Large intestine (tissue), 3 donors: ENCODE results near the gene TXNL4A. TPM values are rescaled to one million over a fixed set of nuclear protein-coding genes. Genes with fewer than 3 reads are reported as not detected.

ENCODE experiments used
- DNase-seq, 2 donors: peaks; one replicate each; pipeline versions ENCODE4 v3.0.0 to v3.0.0-alpha.2; 2013
- H3K27ac ChIP-seq: one replicate; pipeline ENCODE4 v1.5.1; 2013; ENCODE audit warnings: low read length
- H3K27me3 ChIP-seq: 2 replicates; pipeline ENCODE4 v1.6.1; 2013; ENCODE audit warnings: low read length; ENCODE audit not compliant: control insufficient read depth, insufficient read depth
- H3K36me3 ChIP-seq: 2 replicates; pipeline ENCODE4 v1.6.1; 2013; ENCODE audit warnings: low read length; ENCODE audit not compliant: control insufficient read depth, insufficient read depth
- H3K4me1 ChIP-seq: one replicate; pipeline ENCODE4 v1.6.1; 2013; ENCODE audit warnings: low read length; ENCODE audit not compliant: control insufficient read depth, insufficient read depth
- H3K4me3 ChIP-seq: one replicate; pipeline ENCODE4 v1.5.1; 2013; ENCODE audit warnings: low read length
- H3K9me3 ChIP-seq: one replicate; pipeline ENCODE4 v1.6.1; 2013; ENCODE audit warnings: mild to moderate bottlenecking, low read depth, low read length, moderate library complexity; ENCODE audit not compliant: control insufficient read depth
- WGBS: methylation state at CpG from one replicate; pipeline ENCODE4 v1.1.5; 2013; ENCODE audit warnings: low lambda C conversion rate; ENCODE audit not compliant: insufficient coverage; 5-methylcytosine and 5-hydroxymethylcytosine counted together
- polyA plus RNA-seq: library from polyadenylated mRNA; unstranded; fragments of 120-200 nt; gene quantifications from one replicate; pipeline ENCODE4 v1.2.1, GENCODE V29; 2013

TXNL4A gene
- polyA plus RNA-seq, 1 donor: 74.9 TPM

- no peak for DNase-seq
- no CpG with 5 or more reads among the region's 2 CpGs for WGBS
- peaks cover 26% of the 10 kb centered on the region for H3K4me1 ChIP-seq
- no peaks in the 10 kb centered on the region for H3K27me3 ChIP-seq
- H3K9me3 ChIP-seq: no peaks in the 10 kb centered on the region
- no peaks in the 10 kb centered on the region for H3K36me3 ChIP-seq
- H3K4me3 ChIP-seq: no peak overlapping the region
- H3K27ac ChIP-seq: no peak overlapping the region
Observed at GRCh38 chr18:79956276-79956675, 32.1 kb downstream of the TXNL4A start.

GRCh38 chr18:79955302-79956075, 32.9 kb downstream of the TXNL4A start:
- no peaks in the 10 kb centered on the region for H3K27me3 ChIP-seq
- peaks cover 25% of the 10 kb centered on the region for H3K4me1 ChIP-seq
- H3K27ac ChIP-seq: no peak overlapping the region
- H3K4me3 ChIP-seq: no peak overlapping the region
- no peaks in the 10 kb centered on the region for H3K9me3 ChIP-seq
- no peaks in the 10 kb centered on the region for H3K36me3 ChIP-seq
- no peak for DNase-seq
- WGBS: no CpG with 5 or more reads among the region's 12 CpGs

DNA sequence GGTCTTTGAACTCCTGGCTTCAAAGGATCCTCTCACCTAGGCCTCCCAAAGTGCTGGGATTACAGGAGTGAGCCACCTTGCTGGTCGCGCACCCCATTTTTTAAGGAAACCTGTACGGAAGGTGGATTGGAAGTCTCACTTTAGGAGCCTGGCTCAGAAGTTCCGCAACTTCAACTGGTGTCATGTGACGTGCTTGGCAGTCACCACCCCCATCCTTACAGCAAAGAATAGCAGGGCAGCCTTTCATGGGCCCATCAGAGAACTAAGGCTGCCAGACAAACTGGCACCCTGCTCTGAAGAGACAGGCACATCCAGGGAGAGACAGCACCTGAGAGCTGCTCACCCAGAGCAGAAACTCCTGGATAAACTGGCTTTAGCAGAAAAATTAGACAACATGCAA, 33.6 kb downstream of the TXNL4A start:
- Histone ChIP-seq H3K27ac (peak overlapping the region; percentile 38), H3K36me3 (no peaks in the 10 kb centered on the region), H3K9me3 (no peaks in the 10 kb centered on the region), H3K4me1 (peaks cover 22% of the 10 kb centered on the region), H3K4me3 (no peak overlapping the region), H3K27me3 (no peaks in the 10 kb centered on the region)
- no peak for DNase-seq
- no CpG with 5 or more reads among the region's 5 CpGs for WGBS

GRCh38 chr18:79953971-79954651, 34.3 kb downstream of the TXNL4A start:
- peak; percentile 81 to 92 for DNase-seq
- Histone ChIP-seq H3K27me3 (no peaks in the 10 kb centered on the region), H3K4me3 (no peak overlapping the region), H3K27ac (peak overlapping the region; percentile 38), H3K36me3 (peaks cover under 1% of the 10 kb centered on the region), H3K4me1 (peaks cover 21% of the 10 kb centered on the region), H3K9me3 (no peaks in the 10 kb centered on the region)
- WGBS: no CpG with 5 or more reads among the region's 10 CpGs

- peak; percentile 21 to 51 for DNase-seq
- H3K9me3 ChIP-seq: no peaks in the 10 kb centered on the region
- peaks cover 23% of the 10 kb centered on the region for H3K4me1 ChIP-seq
- WGBS: 90% methylated on average over 2 of the region's 24 CpGs
- no peaks in the 10 kb centered on the region for H3K27me3 ChIP-seq
- H3K36me3 ChIP-seq: peaks cover 6% of the 10 kb centered on the region
- H3K4me3 ChIP-seq: no peak overlapping the region
- no peak overlapping the region for H3K27ac ChIP-seq
Observed at GRCh38 chr18:79952996-79953559, 35.3 kb downstream of the TXNL4A start.

DNA sequence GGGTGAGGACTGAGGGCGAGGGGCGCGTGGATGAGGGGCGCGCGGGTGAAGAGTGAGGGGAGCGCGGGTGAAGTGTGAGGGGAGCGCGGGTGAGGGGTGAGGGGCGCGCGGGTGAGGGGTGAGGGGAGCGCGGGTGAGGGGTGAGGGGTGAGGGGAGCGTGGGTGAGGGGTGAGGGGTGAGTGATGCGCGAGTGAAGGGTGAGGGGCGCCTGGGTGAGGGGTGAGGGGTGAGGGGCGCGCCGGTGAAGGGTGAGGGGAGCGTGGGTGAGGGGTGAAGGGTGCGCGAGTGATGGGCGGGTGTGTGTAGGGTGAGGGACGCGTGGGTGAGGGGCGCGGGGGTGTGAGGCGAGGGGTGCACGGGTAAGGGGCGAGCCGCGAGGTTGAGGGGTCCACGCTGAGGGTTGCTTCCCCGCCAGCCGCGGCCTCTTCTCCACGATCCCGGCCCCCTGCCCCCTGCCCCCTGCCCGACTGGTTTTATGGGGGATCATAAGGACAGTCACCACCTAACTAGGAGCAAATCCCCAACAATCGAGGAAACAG, 35.8 kb downstream of the TXNL4A start:
- no CpG with 5 or more reads among the region's 43 CpGs for WGBS
- H3K27ac ChIP-seq: no peak overlapping the region
- DNase-seq: no peak

GRCh38 chr18:79951545-79952455, 36.6 kb downstream of the TXNL4A start, which contains the start of gene SLC66A2:
Gene SLC66A2, minus strand, starts transcription at chr18:79951653. Its CDS starts 727 bp downstream, at chr18:79950926.
- peak within 1 kb of the TSS; percentile 51 for H3K4me3 ChIP-seq
- no peak within 1 kb of the TSS for H3K27ac ChIP-seq
- H3K4me1 ChIP-seq: peaks cover 24% of the 10 kb centered on the region
- WGBS: no CpG with 5 or more reads among the region's 126 CpGs
- peaks cover 9% of the 10 kb centered on the region for H3K36me3 ChIP-seq
- H3K27me3 ChIP-seq: no peaks in the 10 kb centered on the region
- no peaks in the 10 kb centered on the region for H3K9me3 ChIP-seq
- peak; percentile 86 to 88 for DNase-seq

More for the DNA sequence above, 35.8 kb downstream of the TXNL4A start:
- Histone ChIP-seq H3K4me3 (no peak overlapping the region), H3K9me3 (no peaks in the 10 kb centered on the region), H3K4me1 (peaks cover 24% of the 10 kb centered on the region), H3K27me3 (no peaks in the 10 kb centered on the region), H3K36me3 (peaks cover 9% of the 10 kb centered on the region)

DNA sequence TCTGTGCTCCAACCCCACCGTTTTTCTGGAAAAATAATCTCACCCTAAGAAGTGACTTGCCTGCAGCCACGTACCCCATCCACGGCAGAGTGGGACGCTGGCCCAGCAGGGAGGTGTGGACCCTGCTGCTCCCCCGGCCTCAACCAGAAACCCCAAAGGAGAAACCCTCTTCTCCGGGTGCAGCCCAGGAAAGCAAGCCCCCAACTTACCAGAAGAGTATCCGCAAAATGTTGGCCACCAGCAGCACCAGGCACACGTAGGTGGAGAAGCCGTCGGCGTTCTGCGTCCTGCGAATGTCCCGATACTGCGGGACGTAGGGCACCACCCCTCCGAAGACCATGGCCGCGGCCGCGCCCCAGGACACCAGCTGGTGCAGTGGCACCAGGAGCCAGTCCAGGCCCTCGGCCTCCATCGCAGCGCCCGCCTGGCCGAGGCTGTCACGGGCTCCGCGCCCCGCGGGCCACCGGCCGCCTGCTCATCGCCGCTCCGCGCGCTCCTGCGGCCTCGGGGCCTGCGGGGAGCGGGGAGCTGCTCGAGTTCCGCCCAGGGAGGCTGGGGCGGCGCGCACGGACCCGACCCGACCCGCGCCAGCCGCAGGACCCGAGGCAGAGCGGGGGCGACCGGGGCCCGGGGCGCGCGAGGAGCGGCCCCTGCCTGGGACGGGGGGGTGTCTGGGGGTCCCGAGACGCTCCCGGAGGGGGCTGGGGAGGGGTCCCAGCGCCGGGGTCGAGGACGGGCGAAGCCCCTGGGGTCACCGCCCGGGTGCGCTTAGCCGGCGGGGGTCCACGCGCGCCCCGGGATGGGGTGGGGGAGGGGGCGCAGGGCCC, 37.6 kb downstream of the TXNL4A start:
- H3K4me1 ChIP-seq: peaks cover 24% of the 10 kb centered on the region
- H3K27ac ChIP-seq: no peak overlapping the region
- H3K4me3 ChIP-seq: peak overlapping the region; percentile 51
- H3K36me3 ChIP-seq: peaks cover 13% of the 10 kb centered on the region
- no peaks in the 10 kb centered on the region for H3K9me3 ChIP-seq
- no peaks in the 10 kb centered on the region for H3K27me3 ChIP-seq
- peak; percentile 16 to 60 for DNase-seq
- no CpG with 5 or more reads among the region's 81 CpGs for WGBS
